ENCODE results near the gene THOC5. TPM values are rescaled to one million over a fixed set of nuclear protein-coding genes. Genes with fewer than 3 reads are reported as not detected.

THOC5 gene
- total and polyA plus RNA-seq, 2 experiments from 2014 or later = 24.6 to 53.4 TPM

DNA sequence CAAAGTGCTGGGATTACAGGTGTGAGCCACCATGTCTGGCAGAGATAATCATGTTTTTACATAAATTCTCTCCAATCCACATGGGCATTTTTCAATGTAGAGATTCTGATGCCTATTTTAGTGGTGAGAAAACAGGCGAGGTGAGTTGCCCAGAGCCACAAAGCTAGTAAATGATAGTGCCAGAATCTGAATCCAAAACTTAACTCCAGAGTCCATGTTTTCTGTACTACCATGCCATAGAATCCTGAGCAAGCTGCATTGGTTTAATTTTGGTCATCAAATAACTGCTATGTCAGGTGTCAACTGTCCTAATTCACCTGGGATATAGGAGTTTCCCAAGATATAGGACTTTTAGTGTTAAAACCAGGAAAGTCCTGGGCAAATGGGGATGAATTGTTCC lies 59.9 kb downstream of the THOC5 start:
- Mint-ChIP-seq H3K27ac (no peak overlapping the region), H3K27me3 (ENCODE audit: insufficient read depth, low read depth, poor library complexity) (no peaks in the 10 kb centered on the region), H3K36me3 (ENCODE audit: low read depth) (peaks cover 28% of the 10 kb centered on the region), H3K4me1 (no peaks in the 10 kb centered on the region), H3K4me3 (no peak overlapping the region), H3K9me3 (peaks cover 7% of the 10 kb centered on the region; the same call in 1 of the 3 replicates)
- ATAC-seq (no peak), DNase-seq (ENCODE audit: low spot score) (no peak)
- H3K27ac ChIP-seq (ENCODE audit: low read depth) = no peak overlapping the region
- H2AFZ ChIP-seq = no peak overlapping the region
- no peaks in the 10 kb centered on the region for H4K20me1 ChIP-seq (replicated peaks; ENCODE audit: insufficient read depth)
- H3K4me1 ChIP-seq (ENCODE audit: insufficient read depth) = no peaks in the 10 kb centered on the region
- H3K79me2 ChIP-seq (replicated peaks; ENCODE audit: insufficient read depth) = no peaks in the 10 kb centered on the region
- no peaks in the 10 kb centered on the region for H3F3A ChIP-seq (replicated peaks; ENCODE audit: low read depth)
- H3K9me2 ChIP-seq (ENCODE audit: insufficient read depth) = no peaks in the 10 kb centered on the region
- TF ChIP-seq STAT1 (IDR thresholded peaks at IDR 0.05; ENCODE audit: unreplicated experiment) (no peak), EZH2phosphoT487 (IDR thresholded peaks at IDR 0.05; ENCODE audit: unreplicated experiment) (no peak), ZNF462 (CRISPR knock-in tag; IDR thresholded peaks at IDR 0.05) (no peak), ZNF114 (CRISPR knock-in tag; IDR thresholded peaks at IDR 0.05) (no peak)
- TF ChIP-seq, protein P1, sequence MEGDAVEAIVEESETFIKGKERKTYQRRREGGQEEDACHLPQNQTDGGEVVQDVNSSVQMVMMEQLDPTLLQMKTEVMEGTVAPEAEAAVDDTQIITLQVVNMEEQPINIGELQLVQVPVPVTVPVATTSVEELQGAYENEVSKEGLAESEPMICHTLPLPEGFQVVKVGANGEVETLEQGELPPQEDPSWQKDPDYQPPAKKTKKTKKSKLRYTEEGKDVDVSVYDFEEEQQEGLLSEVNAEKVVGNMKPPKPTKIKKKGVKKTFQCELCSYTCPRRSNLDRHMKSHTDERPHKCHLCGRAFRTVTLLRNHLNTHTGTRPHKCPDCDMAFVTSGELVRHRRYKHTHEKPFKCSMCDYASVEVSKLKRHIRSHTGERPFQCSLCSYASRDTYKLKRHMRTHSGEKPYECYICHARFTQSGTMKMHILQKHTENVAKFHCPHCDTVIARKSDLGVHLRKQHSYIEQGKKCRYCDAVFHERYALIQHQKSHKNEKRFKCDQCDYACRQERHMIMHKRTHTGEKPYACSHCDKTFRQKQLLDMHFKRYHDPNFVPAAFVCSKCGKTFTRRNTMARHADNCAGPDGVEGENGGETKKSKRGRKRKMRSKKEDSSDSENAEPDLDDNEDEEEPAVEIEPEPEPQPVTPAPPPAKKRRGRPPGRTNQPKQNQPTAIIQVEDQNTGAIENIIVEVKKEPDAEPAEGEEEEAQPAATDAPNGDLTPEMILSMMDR (conservative IDR thresholded peaks at IDR 0.05; ENCODE audit: low read depth in 2 of 2) = no peak
- TF ChIP-seq, protein P2, sequence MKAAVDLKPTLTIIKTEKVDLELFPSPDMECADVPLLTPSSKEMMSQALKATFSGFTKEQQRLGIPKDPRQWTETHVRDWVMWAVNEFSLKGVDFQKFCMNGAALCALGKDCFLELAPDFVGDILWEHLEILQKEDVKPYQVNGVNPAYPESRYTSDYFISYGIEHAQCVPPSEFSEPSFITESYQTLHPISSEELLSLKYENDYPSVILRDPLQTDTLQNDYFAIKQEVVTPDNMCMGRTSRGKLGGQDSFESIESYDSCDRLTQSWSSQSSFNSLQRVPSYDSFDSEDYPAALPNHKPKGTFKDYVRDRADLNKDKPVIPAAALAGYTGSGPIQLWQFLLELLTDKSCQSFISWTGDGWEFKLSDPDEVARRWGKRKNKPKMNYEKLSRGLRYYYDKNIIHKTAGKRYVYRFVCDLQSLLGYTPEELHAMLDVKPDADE (IDR thresholded peaks at IDR 0.05) = no peak
- H3K36me3 ChIP-seq (ENCODE audit: insufficient read depth) = no peaks in the 10 kb centered on the region
- no peak overlapping the region for H3K4me2 ChIP-seq
- H3K27me3 ChIP-seq (ENCODE audit: insufficient read depth) = no peaks in the 10 kb centered on the region
- no peak overlapping the region for H3K4me3 ChIP-seq
